HG02885 (cell line): ENCODE results near the gene CTSH.

Experiments
- ATAC-seq: cut with Tn5 transposase; IDR thresholded peaks from one replicate; pipeline ENCODE4 v1.9.1; 2021; ENCODE audit warnings: mild to moderate bottlenecking; ENCODE audit not compliant: unreplicated experiment, poor library complexity

Gene CTSH

GRCh38 chr15:78944669-78945407 lies at the start of gene CTSH:
Gene CTSH (minus strand): TSS chr15:78945046. CDS start chr15:78944981, 65 bp downstream.
- peak; percentile 76 for ATAC-seq

- ATAC-seq, result no peak
These were observed 49.2 kb upstream of the CTSH start for GRCh38 chr15:78993931-78994530.

- ATAC-seq, result no peak
These were observed 48.5 kb upstream of the CTSH start for GRCh38 chr15:78993257-78993930.

GRCh38 chr15:78992416-78993256 lies 47.8 kb upstream of the CTSH start:
- no peak for ATAC-seq

- no peak for ATAC-seq
These were observed 47.0 kb upstream of the CTSH start for GRCh38 chr15:78991879-78992278.

GRCh38 chr15:78991476-78991875 lies 46.6 kb upstream of the CTSH start:
- ATAC-seq, result no peak

GRCh38 chr15:78990278-78990677 lies 45.4 kb upstream of the CTSH start:
- no peak for ATAC-seq

- ATAC-seq, result no peak
These were observed 44.9 kb upstream of the CTSH start for GRCh38 chr15:78989701-78990240.

- no peak for ATAC-seq
These were observed 43.6 kb upstream of the CTSH start for GRCh38 chr15:78988361-78988911.

- ATAC-seq, result no peak
These were observed 42.9 kb upstream of the CTSH start for GRCh38 chr15:78987556-78988360.

GRCh38 chr15:78985859-78986475 lies 41.1 kb upstream of the CTSH start:
- ATAC-seq, result no peak

- ATAC-seq, result no peak
These were observed 39.2 kb upstream of the CTSH start for GRCh38 chr15:78984041-78984440.

GRCh38 chr15:78983146-78983918 lies 38.5 kb upstream of the CTSH start:
- no peak for ATAC-seq

GRCh38 chr15:78982736-78983135 lies 37.9 kb upstream of the CTSH start:
- no peak for ATAC-seq

GRCh38 chr15:78981532-78982313 lies 36.9 kb upstream of the CTSH start:
- ATAC-seq, result no peak

- ATAC-seq, result no peak
These were observed 34.8 kb upstream of the CTSH start for GRCh38 chr15:78979456-78980320.
